Left lobe of liver (tissue), 2 donors: Measurements from ENCODE around the gene PTPRD. TPM values are rescaled to one million over a fixed set of nuclear protein-coding genes. Genes with fewer than 3 reads are reported as not detected.
A peak's percentile ranks its signal among the peaks of the same experiment; 100 is the strongest.

Experiments used
- ATAC-seq: fragments of 200-7000 bp; cut with Tn5 transposase; one replicate; pipeline ENCODE4 v1.9.1; 2020; ENCODE audit warnings: mild to moderate bottlenecking, moderate library complexity
- DNase-seq: peaks from one replicate; pipeline ENCODE4 v3.0.0-alpha.2; 2020; ENCODE audit warnings: low spot score
- total RNA-seq: library from RNA; stranded (reverse); gene quantifications from one replicate; pipeline ENCODE4 v1.2.1, GENCODE V29; 2021
- donor health status: DM: no; HTN: no; CAD: no; lungs with moderate emphysema.
- donor health status: DM: no; HTN: yes; CAD: no.

The PTPRD gene
- total RNA-seq, 1 donor from 2014 or later = 29.4 TPM

DNA sequence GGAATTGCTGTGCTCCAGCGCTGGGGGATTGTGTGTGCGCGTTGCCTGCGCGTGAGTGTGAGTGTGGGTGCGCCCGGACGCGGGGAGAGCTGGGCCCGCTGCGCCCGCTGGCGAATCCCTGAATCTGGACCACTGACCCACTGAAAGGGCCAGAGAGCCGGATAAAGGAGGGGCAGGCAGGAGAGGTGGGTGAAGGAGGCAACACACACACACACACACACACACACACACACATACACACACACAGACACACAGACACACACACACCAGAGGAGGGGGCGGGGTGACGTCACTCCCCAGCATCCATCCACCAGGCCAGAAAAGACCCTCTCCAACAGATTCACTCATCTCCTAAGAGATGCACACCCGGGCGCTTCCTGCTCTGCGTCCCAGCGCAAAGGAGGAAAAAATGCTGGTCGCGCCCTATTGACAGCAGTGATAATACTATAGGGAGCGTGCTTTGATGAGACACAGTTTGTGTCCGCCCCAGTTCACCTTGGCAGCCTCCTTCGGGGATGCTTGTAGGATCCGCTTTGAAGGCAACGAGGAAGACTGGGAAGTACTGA, 1754.1 kb downstream of the PTPRD start:
- DNase-seq = no peak
- ATAC-seq = peak; percentile 3

- ATAC-seq (peak; percentile 82), DNase-seq (peak; percentile 67)
Observed at GRCh38 chr9:8857926-8858595, 1754.7 kb downstream of the PTPRD start.

- ATAC-seq = peak; percentile 78
- peak; percentile 63 for DNase-seq
Observed at GRCh38 chr9:8857068-8857925, 1755.5 kb downstream of the PTPRD start.

- ATAC-seq = no peak
- DNase-seq = no peak
Observed at GRCh38 chr9:8856396-8857067, 1756.3 kb downstream of the PTPRD start.

- ATAC-seq (peak; percentile 26), DNase-seq (no peak)
Observed at GRCh38 chr9:8855046-8855445, 1757.8 kb downstream of the PTPRD start.

DNA sequence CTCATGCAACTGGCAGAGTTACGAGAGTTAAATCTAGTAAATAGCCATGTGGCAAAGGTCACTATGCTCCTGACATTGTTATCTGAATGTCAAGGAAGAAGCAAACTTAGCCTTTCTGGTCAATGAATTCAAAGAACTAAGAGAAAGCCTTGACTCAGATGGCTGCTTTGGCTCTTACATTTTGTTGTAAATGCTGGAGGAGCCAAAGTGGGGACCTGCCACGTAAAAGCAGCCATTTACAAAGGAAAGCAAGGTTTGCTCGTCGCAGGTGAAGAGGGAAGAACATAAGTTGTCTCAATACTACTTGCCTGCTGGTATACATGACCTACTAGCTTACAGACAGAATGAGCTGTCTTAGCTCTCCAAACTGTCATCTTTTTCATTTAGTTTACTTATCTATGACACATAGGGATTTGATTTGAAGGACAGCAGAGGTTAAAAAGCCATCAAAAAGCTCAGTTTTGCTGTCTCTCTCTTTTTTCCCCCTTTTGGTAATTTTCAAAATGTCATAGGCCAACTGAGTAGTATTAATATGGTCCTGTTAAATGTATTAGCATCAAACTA, 1760.4 kb downstream of the PTPRD start:
- no peak for DNase-seq
- no peak for ATAC-seq

GRCh38 chr9:8850914-8851313, 1761.9 kb downstream of the PTPRD start:
- no peak for DNase-seq
- no peak for ATAC-seq

DNA sequence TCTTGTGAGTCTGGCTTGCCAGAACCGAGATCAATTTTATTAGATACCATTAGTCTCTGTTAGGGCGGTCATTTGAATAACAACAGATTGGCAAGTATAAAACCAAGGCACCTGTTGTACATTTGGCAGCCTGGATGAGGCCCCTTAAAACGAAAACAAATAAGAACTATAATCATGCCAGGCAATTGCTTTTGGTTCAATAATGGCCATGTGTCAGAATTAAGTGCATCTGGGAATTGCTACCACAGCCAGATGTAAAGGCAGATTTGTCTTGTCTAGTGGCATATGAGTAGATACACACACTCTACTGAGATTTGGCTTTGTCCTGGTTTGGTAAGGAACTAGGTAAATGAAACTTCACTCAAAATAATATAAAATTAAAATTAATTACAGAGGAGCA, 1767.0 kb downstream of the PTPRD start:
- ATAC-seq (no peak), DNase-seq (no peak)

DNA sequence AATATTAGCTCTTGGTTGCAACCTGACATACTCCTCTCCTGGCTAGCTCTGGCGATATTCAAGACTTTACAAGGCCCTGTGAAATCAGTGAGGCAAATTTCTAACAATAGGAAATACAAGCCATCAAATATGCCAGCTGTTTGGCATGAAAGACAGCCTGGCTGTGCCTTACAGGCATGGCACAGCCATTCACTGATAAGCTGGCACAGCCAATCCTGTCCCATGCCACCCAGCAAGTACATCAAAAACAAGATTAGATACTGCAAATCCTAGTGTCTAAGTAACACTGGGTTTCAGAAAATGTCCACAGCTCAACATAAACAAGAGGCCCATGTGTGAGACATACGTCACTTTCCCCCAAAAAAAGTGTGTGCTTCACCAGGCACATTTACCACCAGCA, 1767.4 kb downstream of the PTPRD start:
- no peak for DNase-seq
- peak; percentile 54 for ATAC-seq

DNA sequence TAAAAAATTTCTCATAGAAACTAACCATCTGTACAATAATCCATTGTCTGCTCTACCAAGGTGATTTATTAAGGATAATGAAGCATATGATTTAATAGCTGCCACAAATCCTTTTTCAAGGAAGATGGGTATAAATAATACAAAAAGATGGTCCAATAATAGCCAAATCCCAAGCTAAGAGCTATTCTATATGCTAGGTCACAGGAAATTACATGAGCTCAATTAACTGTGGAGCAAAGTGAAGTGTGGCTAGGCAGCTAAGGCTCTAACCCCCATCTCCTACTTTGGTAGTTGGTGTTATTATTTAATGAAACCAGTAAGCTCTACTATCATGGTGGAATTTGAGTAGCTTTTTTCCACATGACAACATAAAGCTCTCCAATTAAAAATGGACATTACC, 1768.3 kb downstream of the PTPRD start:
- no peak for ATAC-seq
- DNase-seq = no peak

GRCh38 chr9:8842402-8843193, 1770.2 kb downstream of the PTPRD start:
- no peak for DNase-seq
- ATAC-seq = no peak

GRCh38 chr9:8838136-8838535, 1774.7 kb downstream of the PTPRD start:
- ATAC-seq = no peak

GRCh38 chr9:8835291-8835690, 1777.5 kb downstream of the PTPRD start:
- DNase-seq = no peak

More at GRCh38 chr9:8838136-8838535, 1774.7 kb downstream of the PTPRD start:
- DNase-seq = no peak

DNA sequence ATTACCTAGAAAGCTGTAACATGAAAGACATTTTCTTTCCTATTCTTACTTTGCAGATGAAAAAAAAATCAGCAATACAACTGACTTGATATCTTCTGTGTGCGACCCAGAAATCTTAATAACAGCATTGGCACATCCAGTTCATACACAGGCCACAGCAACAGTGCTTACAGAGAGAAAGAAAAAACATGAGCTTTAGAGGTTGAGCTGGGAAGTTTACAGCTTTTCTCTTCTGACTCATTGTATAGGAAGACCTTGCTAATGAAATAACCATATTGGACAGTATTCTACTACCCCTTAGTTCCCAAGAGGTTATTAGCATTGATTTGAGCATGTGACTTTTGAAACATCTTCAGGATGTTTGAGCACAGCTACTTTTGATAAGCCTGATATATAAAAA, 1779.8 kb downstream of the PTPRD start:
- DNase-seq = no peak
- no peak for ATAC-seq

More at GRCh38 chr9:8835291-8835690, 1777.5 kb downstream of the PTPRD start:
- no peak for ATAC-seq

DNA sequence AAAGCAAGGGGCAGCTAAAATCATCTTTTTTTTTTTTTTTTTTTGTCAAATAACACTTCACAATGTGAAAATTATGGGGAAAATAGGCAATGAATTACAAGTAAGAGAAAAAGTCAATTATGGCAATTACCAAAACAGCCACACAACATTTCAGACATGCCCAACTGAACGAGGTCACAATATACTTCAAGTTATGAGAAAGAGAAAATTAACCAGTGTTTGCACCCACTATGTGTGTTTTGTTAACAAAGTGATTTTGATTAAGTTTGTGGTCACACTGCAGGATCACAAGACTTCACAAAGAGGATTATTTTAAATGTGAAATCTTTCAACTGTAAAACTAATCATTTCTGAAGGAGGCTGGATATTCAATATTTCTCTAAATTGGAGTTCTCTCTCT, 1780.4 kb downstream of the PTPRD start:
- ATAC-seq = no peak
- DNase-seq = no peak

DNA sequence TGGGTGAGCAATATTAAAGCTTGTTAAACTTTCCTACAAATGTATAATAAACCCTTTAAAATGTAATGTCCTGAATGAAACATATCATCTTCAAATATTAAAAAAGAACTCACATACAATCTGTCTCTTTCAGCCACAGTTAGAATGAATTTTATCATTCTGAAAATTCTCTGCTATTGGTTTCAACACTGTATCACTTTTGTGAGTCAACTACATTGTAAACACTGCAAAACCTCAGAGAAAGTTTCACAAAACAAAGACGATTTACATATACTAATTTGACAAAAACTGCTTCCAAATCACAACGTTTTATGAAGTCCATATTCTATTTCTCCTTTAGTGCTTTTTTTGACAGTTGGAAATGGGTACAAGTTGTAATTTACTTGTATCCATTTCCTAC, 1781.2 kb downstream of the PTPRD start:
- DNase-seq (no peak), ATAC-seq (peak; percentile 51)

DNA sequence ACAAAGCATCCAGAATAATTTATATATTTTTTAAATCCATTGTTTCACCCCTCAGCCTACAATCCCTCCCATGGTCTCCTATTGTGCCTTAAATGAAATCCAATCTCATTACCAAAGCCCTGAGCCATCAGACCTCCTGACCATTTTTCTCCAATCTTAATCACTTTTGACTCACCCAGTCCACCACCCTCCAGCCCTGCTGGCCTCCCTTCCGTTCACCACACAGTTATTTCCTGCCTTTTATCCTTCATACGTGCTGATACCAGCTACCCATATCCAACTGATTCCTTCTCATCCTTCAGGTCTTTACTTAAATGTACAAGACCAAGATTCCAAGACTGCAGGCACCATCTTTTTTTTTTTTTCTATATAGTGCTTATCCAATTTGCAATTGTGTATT, 1786.5 kb downstream of the PTPRD start:
- ATAC-seq (no peak), DNase-seq (no peak)

- ATAC-seq (no peak), DNase-seq (no peak)
Observed at GRCh38 chr9:8825585-8826147, 1787.1 kb downstream of the PTPRD start.

GRCh38 chr9:8823131-8823895, 1789.5 kb downstream of the PTPRD start:
- DNase-seq (peak; percentile 48), ATAC-seq (peak; percentile 38)
